HL-60/S4 (cell line): Measurements from ENCODE around the gene DEPDC4.

Experiments used
- in situ Hi-C: fragments of 300-500 bp; cut with MboI; formaldehyde crosslinking; loops from 2 replicates; pipeline ENCODE4 v1.14.3; 2022; ENCODE audit warnings: low sequenced_read_pairs

DEPDC4 gene

DNA sequence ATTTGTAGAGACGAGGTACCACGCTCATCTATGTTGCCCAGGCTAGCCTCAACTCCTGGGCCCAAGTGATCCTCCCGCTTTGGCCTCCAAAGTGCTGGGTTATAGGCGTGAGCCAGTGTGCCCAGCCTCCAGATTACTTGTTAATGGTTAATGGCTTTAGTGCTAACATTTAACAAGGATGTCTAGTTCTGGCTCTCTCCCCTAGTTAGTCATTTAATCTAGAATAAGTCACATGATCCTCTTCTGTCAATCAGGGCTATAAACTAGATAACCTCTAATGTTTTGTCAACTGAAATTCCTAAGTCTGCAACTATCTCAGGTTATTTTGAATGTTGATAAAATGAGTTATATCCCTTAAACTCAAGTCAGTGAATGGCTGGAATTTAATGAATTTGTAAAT lies 50.5 kb downstream of the DEPDC4 start:
- in situ Hi-C loops = no loop called here

DNA sequence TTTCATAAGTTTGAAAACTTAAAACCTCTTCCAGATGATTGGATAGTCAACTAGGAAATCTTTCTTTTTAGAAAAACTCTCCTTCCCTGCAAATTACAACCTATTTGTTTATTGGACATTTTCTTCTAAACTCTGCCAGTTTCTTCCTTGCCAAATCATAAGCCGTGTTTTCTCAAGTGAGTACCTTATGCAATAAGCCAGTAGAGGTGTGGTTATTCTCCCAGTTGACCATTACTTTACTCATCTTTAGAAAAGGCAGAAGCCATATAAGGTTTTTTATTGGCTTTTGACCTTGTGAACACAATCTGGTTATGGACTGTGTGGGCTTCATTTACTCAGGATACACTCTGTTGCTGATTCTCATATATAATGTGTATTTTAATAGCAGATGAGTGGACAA lies 51.7 kb downstream of the DEPDC4 start:
- in situ Hi-C loops = no loop called here

DNA sequence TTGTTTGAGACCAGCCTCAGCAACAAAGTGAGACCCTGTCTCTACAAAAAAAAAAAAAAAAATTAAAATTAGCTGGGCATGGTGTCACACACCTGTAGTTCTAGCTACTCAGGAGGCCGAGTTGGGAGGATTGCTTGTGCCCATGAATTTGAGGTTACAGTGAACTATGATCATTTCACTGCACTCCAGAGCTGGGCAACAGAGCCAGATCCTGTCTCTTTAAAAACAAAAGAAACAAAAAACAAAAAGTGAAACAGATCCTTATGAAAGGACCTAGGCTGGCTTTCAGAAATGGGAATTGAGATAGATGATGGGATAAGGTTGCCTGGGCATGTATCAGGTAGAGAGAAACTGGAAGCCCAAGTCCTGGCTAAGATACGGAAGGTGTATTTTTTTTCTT lies 52.4 kb downstream of the DEPDC4 start:
- in situ Hi-C loops = no loop called here

DNA sequence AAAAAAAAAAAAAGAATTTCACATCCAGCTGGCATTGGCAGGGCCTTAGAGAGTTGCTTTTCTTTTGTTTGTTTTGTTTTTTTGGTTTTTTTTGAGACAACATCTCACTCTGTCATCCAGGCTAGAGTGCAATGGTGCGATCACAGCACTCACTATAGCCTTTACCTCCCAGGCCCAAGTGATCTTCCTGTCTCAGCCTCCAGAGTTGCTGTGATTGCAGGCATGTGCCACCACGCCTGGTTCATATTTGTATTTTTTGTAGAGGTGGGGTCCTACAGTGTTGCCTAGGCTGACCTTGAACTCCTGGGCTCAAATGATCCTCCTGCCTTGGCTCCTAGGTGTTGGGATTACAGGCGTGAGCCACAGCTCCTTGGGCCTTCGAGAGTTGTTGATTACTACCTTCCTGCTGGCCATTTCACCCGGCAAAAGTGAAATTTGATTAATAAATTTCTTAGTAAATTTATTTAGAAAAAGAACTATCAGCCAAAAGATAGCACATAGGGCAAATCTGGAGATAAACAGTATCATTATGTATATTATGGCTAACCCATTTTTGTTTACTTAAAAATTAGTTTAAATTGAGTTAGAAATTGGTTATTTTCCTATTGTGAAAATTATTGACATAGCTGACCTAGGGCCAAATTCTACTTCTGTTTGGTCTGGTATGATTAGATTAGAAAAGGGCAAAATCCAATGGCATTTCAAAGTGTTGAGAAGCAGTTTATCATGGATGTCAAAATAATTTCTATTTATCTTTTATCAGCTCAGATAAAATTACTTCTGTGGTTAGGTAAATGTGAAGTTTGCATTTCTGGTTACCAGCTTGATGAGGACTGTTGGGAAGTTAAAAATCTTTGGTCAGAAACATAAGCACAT lies 53.6 kb downstream of the DEPDC4 start:
- in situ Hi-C loops = no loop called here

GRCh38 chr12:100211698-100212097 lies 55.2 kb downstream of the DEPDC4 start:
- in situ Hi-C loops = no loop called here

DNA sequence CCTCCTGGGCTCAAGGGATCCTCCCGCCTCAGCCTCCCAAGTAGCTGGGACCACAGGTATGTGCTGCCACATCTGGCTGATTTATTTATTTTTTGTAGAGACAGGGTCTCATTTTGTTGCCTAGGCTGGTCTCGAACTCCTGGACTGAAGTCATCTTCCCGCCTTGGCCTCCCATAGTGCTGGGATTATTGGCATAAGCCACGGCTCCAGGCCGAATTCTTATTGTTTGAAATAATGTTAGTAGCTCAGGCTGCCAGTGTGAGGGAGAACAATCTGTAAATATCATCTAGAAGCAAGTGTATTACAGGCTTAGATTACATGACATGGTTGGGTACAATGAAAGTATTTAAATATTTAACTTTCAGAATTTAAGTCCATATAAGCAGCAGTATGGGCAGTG lies 58.0 kb downstream of the DEPDC4 start:
- in situ Hi-C loops = no loop called here

DNA sequence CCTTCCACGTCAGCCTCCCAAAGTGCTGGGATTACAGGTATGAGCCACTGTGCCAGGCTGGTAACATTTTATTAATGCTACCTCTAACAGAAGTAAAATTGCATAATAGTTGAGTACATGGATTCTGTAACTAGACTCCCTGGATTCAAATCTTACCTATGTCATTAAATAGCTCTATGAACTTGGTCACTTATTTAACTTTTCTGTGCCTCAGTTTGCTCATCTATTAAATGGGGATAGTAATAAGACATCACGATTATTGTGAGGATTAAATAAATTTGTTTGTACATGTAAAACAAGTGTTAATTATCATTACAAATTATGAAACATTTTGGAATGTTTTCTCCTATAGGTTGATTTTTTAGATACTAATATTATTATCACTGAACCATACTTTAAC lies 59.6 kb downstream of the DEPDC4 start:
- in situ Hi-C loops = no loop called here

- in situ Hi-C loops = no loop called here
Measured at GRCh38 chr12:100201604-100202423, 65.1 kb downstream of the DEPDC4 start.

- in situ Hi-C loops = no loop called here
Measured at GRCh38 chr12:100200463-100201181, 66.3 kb downstream of the DEPDC4 start, which contains the start of gene ACTR6. TSS of gene ACTR6 (plus strand) at chr12:100200815. CDS start at chr12:100200852, 37 bp downstream.

- in situ Hi-C loops = loop anchor here (10.0 kb wide), 1 partner anchor 285 kb away; no protein-coding TSS in a partner anchor
Measured at GRCh38 chr12:100199347-100200149, 67.3 kb downstream of the DEPDC4 start.

DNA sequence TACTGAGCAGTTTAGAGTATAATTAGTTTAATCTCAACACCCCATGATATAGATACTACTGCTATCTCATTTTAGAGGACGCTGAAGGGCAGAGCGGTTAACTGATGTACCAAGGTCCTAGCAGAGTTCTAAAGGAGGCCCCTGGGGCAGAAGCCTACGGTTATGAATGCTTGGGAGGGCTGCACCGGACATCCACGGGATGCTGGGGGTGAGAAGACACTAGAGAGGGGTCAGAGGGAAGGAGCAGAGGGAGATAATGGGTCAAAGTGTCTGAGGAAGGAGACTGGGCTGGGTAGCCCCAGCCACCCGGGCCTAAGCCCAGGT lies 67.9 kb downstream of the DEPDC4 start:
- in situ Hi-C loops = loop anchor here (10.0 kb wide), 1 partner anchor 284 kb away; no protein-coding TSS in a partner anchor

DNA sequence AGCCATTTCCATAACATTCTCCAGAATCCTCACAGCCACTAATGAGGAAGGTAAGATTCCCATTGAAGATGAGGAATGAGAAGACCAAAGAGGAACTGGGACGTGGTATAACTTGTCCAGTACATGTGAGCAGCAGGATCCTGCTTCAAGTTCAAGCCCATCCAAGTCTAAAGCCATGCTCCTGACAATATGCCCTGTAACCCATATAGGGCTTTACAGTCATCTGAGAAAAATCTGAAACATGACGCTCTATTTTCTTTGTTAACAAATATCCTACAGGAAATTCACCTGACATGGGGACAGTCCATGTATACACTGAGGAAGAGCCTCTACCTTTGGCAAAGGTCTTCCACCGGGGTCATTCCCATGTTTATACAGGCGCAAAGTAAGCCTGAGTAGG lies 69.4 kb downstream of the DEPDC4 start:
- in situ Hi-C loops = loop anchor here (10.0 kb wide), 1 partner anchor 283 kb away; no protein-coding TSS in a partner anchor

DNA sequence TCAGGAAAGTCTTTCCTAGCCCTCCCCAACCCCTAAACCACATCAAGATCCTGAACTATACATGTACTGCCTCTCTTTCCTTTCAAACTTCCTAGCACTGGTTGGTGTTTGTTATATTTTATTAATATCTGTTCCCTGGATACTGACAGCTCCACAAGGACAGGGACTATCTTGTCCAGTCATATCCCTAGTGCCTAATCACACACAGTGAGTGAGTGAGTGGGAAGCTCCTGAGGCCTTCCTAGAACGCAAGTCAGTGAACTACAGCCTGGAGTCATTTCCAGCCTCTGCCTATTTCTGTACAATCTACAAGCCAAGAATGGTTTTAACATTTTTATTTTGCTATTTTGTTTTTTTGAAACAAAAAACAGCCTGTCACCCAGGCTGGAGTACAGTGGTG lies 73.8 kb downstream of the DEPDC4 start:
- in situ Hi-C loops = loop anchor here (10.0 kb wide), 1 partner anchor 278 kb away; no protein-coding TSS in a partner anchor
